ENCODE measurements around the gene TRAF5.
A peak's percentile ranks its signal among the peaks of the same experiment; 100 is the strongest.

The TRAF5 gene

DNA sequence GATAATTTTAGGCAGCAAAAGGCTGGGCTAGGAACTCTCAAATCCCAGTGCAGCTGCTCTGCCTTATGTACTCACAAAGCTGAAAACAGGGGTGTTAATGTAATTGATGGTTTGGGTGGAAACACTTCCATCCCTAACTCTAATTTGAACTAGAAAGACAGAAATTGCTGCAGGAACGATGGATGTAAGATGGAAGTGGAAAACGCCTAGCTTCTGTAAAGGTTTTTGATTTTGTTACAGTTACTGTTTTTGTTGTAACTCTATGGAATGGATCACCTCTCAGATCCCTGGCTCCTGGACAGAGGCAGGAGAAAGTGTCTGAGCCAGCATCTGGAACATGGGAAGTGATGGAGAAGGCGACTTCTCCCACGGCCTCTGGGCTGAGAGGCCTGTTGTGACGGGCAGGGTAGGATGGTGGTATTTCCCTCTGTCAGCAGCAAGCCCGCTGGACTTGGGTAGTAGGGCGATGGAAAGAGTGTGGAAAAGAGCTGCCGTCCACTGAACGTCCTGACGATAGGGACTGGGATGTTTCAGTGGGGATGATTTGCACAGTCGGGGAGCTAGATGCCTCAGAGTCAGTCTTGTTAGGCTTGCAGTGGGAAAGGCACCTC lies 1.6 kb downstream of the TRAF5 start:
- no peak for DNase-seq (ENCODE audit: extremely low read depth, low read depth)
- TF ChIP-seq, protein P1, sequence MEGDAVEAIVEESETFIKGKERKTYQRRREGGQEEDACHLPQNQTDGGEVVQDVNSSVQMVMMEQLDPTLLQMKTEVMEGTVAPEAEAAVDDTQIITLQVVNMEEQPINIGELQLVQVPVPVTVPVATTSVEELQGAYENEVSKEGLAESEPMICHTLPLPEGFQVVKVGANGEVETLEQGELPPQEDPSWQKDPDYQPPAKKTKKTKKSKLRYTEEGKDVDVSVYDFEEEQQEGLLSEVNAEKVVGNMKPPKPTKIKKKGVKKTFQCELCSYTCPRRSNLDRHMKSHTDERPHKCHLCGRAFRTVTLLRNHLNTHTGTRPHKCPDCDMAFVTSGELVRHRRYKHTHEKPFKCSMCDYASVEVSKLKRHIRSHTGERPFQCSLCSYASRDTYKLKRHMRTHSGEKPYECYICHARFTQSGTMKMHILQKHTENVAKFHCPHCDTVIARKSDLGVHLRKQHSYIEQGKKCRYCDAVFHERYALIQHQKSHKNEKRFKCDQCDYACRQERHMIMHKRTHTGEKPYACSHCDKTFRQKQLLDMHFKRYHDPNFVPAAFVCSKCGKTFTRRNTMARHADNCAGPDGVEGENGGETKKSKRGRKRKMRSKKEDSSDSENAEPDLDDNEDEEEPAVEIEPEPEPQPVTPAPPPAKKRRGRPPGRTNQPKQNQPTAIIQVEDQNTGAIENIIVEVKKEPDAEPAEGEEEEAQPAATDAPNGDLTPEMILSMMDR (IDR thresholded peaks at IDR 0.05; ENCODE audit: low read depth, low read length): no peak

- no peak for DNase-seq (ENCODE audit: extremely low read depth, low read depth)
- TF ChIP-seq, protein P1 (IDR thresholded peaks at IDR 0.05; ENCODE audit: low read depth, low read length): no peak
These were observed 2.3 kb downstream of the TRAF5 start for GRCh38 chr1:211328866-211329475.

- no peak for DNase-seq (ENCODE audit: extremely low read depth, low read depth)
- TF ChIP-seq, protein P1 (IDR thresholded peaks at IDR 0.05; ENCODE audit: low read depth, low read length): no peak
These were observed 3.1 kb downstream of the TRAF5 start for GRCh38 chr1:211329764-211330201.

DNA sequence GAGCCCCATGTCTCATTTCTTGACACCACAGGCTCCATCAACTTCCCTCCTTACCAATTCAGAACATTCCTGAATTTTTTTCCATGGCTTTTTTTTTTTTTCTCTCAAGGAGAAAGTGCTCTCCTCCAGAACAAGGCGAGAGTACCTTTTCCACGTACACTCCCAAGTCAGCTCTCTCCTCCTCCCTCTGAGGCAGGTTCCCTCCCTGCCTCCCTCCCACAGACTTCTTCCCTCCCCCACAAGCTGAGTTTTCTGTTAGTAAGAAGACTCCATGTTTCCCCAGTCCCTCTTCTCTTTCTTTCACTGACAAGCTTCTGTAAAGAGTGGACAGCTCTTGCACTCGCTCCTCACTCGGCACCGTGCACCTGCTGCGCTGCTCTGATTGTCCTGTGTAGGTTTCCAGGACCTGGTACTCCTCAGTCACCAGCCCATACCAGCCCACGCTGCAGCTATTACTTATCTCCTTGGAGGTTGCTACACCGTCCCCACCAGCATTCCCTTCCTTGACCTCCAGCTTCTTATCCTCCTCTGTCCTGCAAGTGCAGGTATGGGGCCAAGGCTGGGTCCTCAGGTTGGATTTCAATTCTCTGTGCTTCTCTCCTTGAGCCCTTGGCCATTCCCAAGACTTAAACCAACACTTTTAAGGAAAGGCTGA lies 3.8 kb downstream of the TRAF5 start:
- no peak for DNase-seq (ENCODE audit: extremely low read depth, low read depth)
- TF ChIP-seq, protein P1 (IDR thresholded peaks at IDR 0.05; ENCODE audit: low read depth, low read length): no peak

- TF ChIP-seq, protein P1 (IDR thresholded peaks at IDR 0.05; ENCODE audit: low read depth, low read length): no peak
- DNase-seq (ENCODE audit: extremely low read depth, low read depth): peak; percentile 14
These were observed 4.5 kb downstream of the TRAF5 start for GRCh38 chr1:211331011-211331709.

DNA sequence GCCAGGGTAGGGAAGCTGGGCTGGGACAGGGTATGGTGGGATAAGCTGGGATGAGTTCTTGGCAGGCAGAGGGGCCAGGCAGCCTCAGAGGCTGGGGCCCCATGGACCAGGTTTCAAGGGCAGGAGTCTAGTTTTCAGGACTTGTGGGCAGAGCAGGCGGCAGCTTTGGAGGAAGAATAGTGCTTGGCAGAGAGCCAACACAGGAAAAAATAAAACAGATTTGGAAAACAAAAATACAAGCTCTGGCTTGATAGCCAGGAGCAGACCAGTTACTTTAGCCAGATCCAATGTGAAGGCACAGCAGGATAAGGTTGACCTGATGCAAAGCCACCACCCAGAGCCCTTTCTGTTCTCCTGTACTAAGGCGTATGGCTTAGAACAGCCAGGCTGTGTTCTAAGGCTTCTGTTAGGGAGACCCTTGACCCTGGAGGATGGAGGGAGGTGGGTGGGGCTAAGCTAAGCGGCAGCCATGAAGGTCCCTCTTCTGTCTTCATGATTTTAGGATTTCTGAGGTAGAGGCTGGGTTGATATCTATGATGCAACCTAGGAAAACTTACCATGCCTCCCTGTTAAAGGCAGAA lies 5.5 kb downstream of the TRAF5 start:
- TF ChIP-seq, protein P1 (IDR thresholded peaks at IDR 0.05; ENCODE audit: low read depth, low read length): no peak
- DNase-seq (ENCODE audit: extremely low read depth, low read depth): no peak

Data from AG09319 (cell line).